Ectodermal cell (in vitro differentiated cells): Measurements from ENCODE around the gene PLXNA3.

Experiments
- H3K27ac ChIP-seq: 2 replicates; pipeline ENCODE4 v1.7.0; 2013; ENCODE audit warnings: mild to moderate bottlenecking, low read depth, low read length; ENCODE audit not compliant: insufficient read depth, poor library complexity, severe bottlenecking
- H3K27me3 ChIP-seq: 2 replicates; pipeline ENCODE4 v1.7.0; 2013; ENCODE audit warnings: mild to moderate bottlenecking, low read length; ENCODE audit not compliant: insufficient read depth, control insufficient read depth, poor library complexity, severe bottlenecking
- H3K36me3 ChIP-seq: one replicate; pipeline ENCODE4 v1.7.0; 2013; ENCODE audit warnings: low read length; ENCODE audit not compliant: control insufficient read depth, insufficient read depth
- H3K4me1 ChIP-seq: one replicate; pipeline ENCODE4 v1.7.0; 2013; ENCODE audit warnings: low read length; ENCODE audit not compliant: control insufficient read depth, insufficient read depth
- H3K4me3 ChIP-seq: 2 replicates; pipeline ENCODE4 v1.7.0; 2013; ENCODE audit warnings: low read depth, low read length, control low read depth; ENCODE audit not compliant: insufficient read depth
- H3K9me3 ChIP-seq: 2 replicates; pipeline ENCODE4 v1.7.0; 2013; ENCODE audit warnings: mild to moderate bottlenecking, low read length, moderate library complexity; ENCODE audit not compliant: control insufficient read depth
- WGBS, 2 experiments: methylation state at CpG; one replicate each; pipeline ENCODE4 v1.1.7; 2013; ENCODE audit warnings: missing lambda C conversion rate in 2 of 2; 5-methylcytosine and 5-hydroxymethylcytosine counted together

The PLXNA3 gene

GRCh38 chrX:154441984-154442707 is 15.9 kb upstream of the PLXNA3 start:
- 91 to 93% methylated on average over 21 of the region's 21 CpGs for WGBS, 2 experiments
- no peaks in the 10 kb centered on the region for H3K9me3 ChIP-seq
- H3K4me1 ChIP-seq, result peaks cover 8% of the 10 kb centered on the region
- H3K27me3 ChIP-seq, result no peaks in the 10 kb centered on the region
- no peaks in the 10 kb centered on the region for H3K36me3 ChIP-seq
- no peak overlapping the region for H3K4me3 ChIP-seq
- H3K27ac ChIP-seq, result no peak overlapping the region

- Histone ChIP-seq H3K27me3 (no peaks in the 10 kb centered on the region), H3K27ac (peak overlapping the region; percentile 67)
Observed at GRCh38 chrX:154443479-154443910, 14.6 kb upstream of the PLXNA3 start.

GRCh38 chrX:154443992-154444754 is 13.9 kb upstream of the PLXNA3 start, which contains the start of gene FAM50A:
TSS of gene FAM50A (plus strand) at chrX:154444141. CDS start at chrX:154444236, 95 bp downstream.
- H3K9me3 ChIP-seq, result no peaks in the 10 kb centered on the region
- H3K27ac ChIP-seq, result peak within 1 kb of the TSS; percentile 67
- 2 to 3% methylated on average over 94 of the region's 94 CpGs for WGBS, 2 experiments
- peak within 1 kb of the TSS; percentile 57 for H3K4me3 ChIP-seq
- H3K4me1 ChIP-seq, result peaks cover 4% of the 10 kb centered on the region
- H3K36me3 ChIP-seq, result no peaks in the 10 kb centered on the region
- no peaks in the 10 kb centered on the region for H3K27me3 ChIP-seq

More at GRCh38 chrX:154443479-154443910, 14.6 kb upstream of the PLXNA3 start:
- Histone ChIP-seq H3K4me1 (peaks cover 7% of the 10 kb centered on the region), H3K9me3 (no peaks in the 10 kb centered on the region), H3K4me3 (peak overlapping the region; percentile 57), H3K36me3 (no peaks in the 10 kb centered on the region)
- 19 to 21% methylated on average over 10 of the region's 10 CpGs for WGBS, 2 experiments

- 77 to 81% methylated on average over 13 of the region's 13 CpGs for WGBS, 2 experiments
- Histone ChIP-seq H3K27me3 (no peaks in the 10 kb centered on the region), H3K9me3 (no peaks in the 10 kb centered on the region), H3K4me3 (peak overlapping the region; percentile 57), H3K27ac (no peak overlapping the region), H3K36me3 (no peaks in the 10 kb centered on the region), H3K4me1 (peaks cover 4% of the 10 kb centered on the region)
Observed at GRCh38 chrX:154444755-154445246, 13.3 kb upstream of the PLXNA3 start.

GRCh38 chrX:154445776-154446175 is 12.3 kb upstream of the PLXNA3 start:
- peaks cover 4% of the 10 kb centered on the region for H3K4me1 ChIP-seq
- H3K4me3 ChIP-seq, result no peak overlapping the region
- no peaks in the 10 kb centered on the region for H3K27me3 ChIP-seq
- 97% methylated on average over 16 of the region's 16 CpGs for WGBS, 2 experiments
- no peaks in the 10 kb centered on the region for H3K36me3 ChIP-seq
- H3K27ac ChIP-seq, result no peak overlapping the region
- H3K9me3 ChIP-seq, result no peaks in the 10 kb centered on the region

- 95 to 96% methylated on average over 12 of the region's 12 CpGs for WGBS, 2 experiments
- H3K9me3 ChIP-seq, result no peaks in the 10 kb centered on the region
- H3K27ac ChIP-seq, result no peak overlapping the region
- H3K4me1 ChIP-seq, result peaks cover 4% of the 10 kb centered on the region
- H3K27me3 ChIP-seq, result no peaks in the 10 kb centered on the region
- H3K36me3 ChIP-seq, result no peaks in the 10 kb centered on the region
- H3K4me3 ChIP-seq, result no peak overlapping the region
Observed at GRCh38 chrX:154446430-154446829, 11.7 kb upstream of the PLXNA3 start.

GRCh38 chrX:154448484-154448883 is 9.6 kb upstream of the PLXNA3 start:
- no peak overlapping the region for H3K27ac ChIP-seq
- no peaks in the 10 kb centered on the region for H3K27me3 ChIP-seq
- WGBS, 2 experiments, result 95 to 97% methylated on average over 14 of the region's 14 CpGs
- no peaks in the 10 kb centered on the region for H3K9me3 ChIP-seq
- no peak overlapping the region for H3K4me3 ChIP-seq
- H3K36me3 ChIP-seq, result no peaks in the 10 kb centered on the region
- H3K4me1 ChIP-seq, result peaks cover 4% of the 10 kb centered on the region

- Histone ChIP-seq H3K27me3 (no peaks in the 10 kb centered on the region), H3K36me3 (no peaks in the 10 kb centered on the region), H3K4me3 (no peak overlapping the region), H3K27ac (no peak overlapping the region), H3K9me3 (no peaks in the 10 kb centered on the region), H3K4me1 (peaks cover 4% of the 10 kb centered on the region)
- WGBS, 2 experiments, result 93 to 97% methylated on average over 18 of the region's 18 CpGs
Observed at GRCh38 chrX:154449618-154450017, 8.5 kb upstream of the PLXNA3 start.

GRCh38 chrX:154450312-154450711 is 7.8 kb upstream of the PLXNA3 start:
- no peak overlapping the region for H3K27ac ChIP-seq
- WGBS, 2 experiments, result 95 to 97% methylated on average over 17 of the region's 17 CpGs
- no peaks in the 10 kb centered on the region for H3K27me3 ChIP-seq
- H3K9me3 ChIP-seq, result no peaks in the 10 kb centered on the region
- H3K4me1 ChIP-seq, result peaks cover 1% of the 10 kb centered on the region
- H3K36me3 ChIP-seq, result no peaks in the 10 kb centered on the region
- no peak overlapping the region for H3K4me3 ChIP-seq

- H3K27me3 ChIP-seq, result no peaks in the 10 kb centered on the region
- H3K27ac ChIP-seq, result no peak overlapping the region
- no peaks in the 10 kb centered on the region for H3K9me3 ChIP-seq
- WGBS, 2 experiments, result 94 to 95% methylated on average over 5 to 9 of the region's 9 CpGs
- H3K36me3 ChIP-seq, result no peaks in the 10 kb centered on the region
- no peak overlapping the region for H3K4me3 ChIP-seq
- H3K4me1 ChIP-seq, result no peaks in the 10 kb centered on the region
Observed at GRCh38 chrX:154452823-154453222, 5.3 kb upstream of the PLXNA3 start.
